GM10266 (cell line): Measurements from ENCODE around the gene NEDD4L.

Experiments used
- DNase-seq: peaks from one replicate; pipeline ENCODE4 v3.0.0; 2012; ENCODE audit errors: extremely low spot score
- CTCF ChIP-seq: IDR thresholded peaks from 2 replicates; pipeline ENCODE4 v1.5.1; 2012; ENCODE audit warnings: mild to moderate bottlenecking, low read depth; ENCODE audit not compliant: control insufficient read depth, insufficient read depth; ENCODE audit errors: missing control alignments

NEDD4L gene

GRCh38 chr18:58393295-58393694 lies 349.3 kb downstream of the NEDD4L start:
- no peak for TF ChIP-seq CTCF
- DNase-seq: no peak

GRCh38 chr18:58394046-58394445 lies 350.0 kb downstream of the NEDD4L start:
- no peak for TF ChIP-seq CTCF
- DNase-seq: no peak

- no peak for TF ChIP-seq CTCF
- DNase-seq: no peak
These were observed 350.8 kb downstream of the NEDD4L start for GRCh38 chr18:58394602-58395425.

GRCh38 chr18:58396144-58396543 lies 352.1 kb downstream of the NEDD4L start:
- no peak for DNase-seq
- TF ChIP-seq CTCF: no peak

- no peak for DNase-seq
These were observed 352.9 kb downstream of the NEDD4L start for GRCh38 chr18:58396966-58397365.

GRCh38 chr18:58397385-58398132 lies 353.5 kb downstream of the NEDD4L start:
- no peak for DNase-seq
- no peak for TF ChIP-seq CTCF

More at GRCh38 chr18:58396966-58397365, 352.9 kb downstream of the NEDD4L start:
- no peak for TF ChIP-seq CTCF
